ENCODE data around the gene CDH13.

GRCh38 chr16:82736224-82736623 lies 109.5 kb downstream of the CDH13 start:
- no peak for TF ChIP-seq CTCF (IDR thresholded peaks at IDR 0.05)
- no peak for TF ChIP-seq POLR2A (IDR thresholded peaks at IDR 0.05)

All from Peyer's patch (tissue), 4 donors.